Right lung (tissue), 5 donors: ENCODE results near the gene MAPKAP1. TPM values are rescaled to one million over a fixed set of nuclear protein-coding genes. Genes with fewer than 3 reads are reported as not detected.

Experiments used
- DNase-seq, 2 donors: peaks; one replicate each; pipeline ENCODE4 v3.0.0-alpha.2; 2013
- polyA plus RNA-seq, 5 donors: library from polyadenylated mRNA; unstranded; fragments of 120-200 nt; gene quantifications; one replicate each; pipeline versions ENCODE4 v1.2.1 to v1.2.3, GENCODE V29; 2013; ENCODE audit warnings: inconsistent platforms in 1 of 5, low replicate concordance in 1 of 5; ENCODE audit not compliant: insufficient read length in 5 of 5, insufficient read depth in 1 of 5

Gene MAPKAP1
- polyA plus RNA-seq, 5 donors = 55.7 to 66.6 (median 60.1) TPM

DNA sequence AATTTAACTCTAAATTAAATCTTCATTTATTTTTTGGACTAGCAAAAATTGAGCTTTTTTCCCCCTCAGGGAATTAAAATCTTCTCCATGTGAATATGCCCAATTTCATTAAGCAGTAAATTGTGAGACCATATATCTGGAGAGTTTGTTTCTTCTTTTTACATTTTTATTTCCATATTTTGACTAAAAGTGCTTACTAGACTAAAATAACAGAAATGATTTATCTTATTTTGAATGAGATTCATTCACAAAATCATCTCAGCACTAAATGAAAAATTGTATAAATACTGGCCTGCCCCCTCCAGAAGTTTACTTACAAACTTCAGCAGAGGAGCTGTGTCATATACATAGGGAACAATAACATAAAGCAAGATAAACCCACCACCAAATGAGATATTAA lies 26.6 kb downstream of the MAPKAP1 start:
- DNase-seq = no peak

DNA sequence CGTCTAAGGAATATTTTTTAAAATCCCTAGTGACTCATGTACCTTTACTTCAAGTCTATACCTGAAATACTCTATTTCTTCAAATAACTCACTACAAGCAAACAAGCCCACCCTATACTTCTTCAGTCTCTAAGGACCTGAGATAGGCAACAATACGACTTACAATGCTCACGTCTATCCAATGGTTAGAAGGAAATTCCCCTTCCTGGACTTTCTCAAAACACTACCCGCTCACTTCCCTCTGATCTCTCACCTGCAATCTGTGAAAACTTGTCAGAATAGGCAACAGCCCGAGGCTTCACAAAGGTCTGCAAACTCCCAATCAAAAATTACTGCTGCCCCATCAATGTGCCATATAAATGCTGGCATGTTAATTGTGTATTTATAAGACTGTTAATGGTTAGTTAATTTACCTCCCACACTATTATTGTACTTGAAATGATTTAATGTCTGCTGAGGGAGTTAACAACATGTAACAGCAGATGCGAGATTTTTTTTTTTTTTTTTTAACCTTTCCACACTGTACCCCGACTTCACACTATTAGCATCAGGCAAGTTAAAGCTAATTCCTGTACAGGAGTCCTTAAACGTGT lies 27.3 kb downstream of the MAPKAP1 start:
- no peak for DNase-seq

DNA sequence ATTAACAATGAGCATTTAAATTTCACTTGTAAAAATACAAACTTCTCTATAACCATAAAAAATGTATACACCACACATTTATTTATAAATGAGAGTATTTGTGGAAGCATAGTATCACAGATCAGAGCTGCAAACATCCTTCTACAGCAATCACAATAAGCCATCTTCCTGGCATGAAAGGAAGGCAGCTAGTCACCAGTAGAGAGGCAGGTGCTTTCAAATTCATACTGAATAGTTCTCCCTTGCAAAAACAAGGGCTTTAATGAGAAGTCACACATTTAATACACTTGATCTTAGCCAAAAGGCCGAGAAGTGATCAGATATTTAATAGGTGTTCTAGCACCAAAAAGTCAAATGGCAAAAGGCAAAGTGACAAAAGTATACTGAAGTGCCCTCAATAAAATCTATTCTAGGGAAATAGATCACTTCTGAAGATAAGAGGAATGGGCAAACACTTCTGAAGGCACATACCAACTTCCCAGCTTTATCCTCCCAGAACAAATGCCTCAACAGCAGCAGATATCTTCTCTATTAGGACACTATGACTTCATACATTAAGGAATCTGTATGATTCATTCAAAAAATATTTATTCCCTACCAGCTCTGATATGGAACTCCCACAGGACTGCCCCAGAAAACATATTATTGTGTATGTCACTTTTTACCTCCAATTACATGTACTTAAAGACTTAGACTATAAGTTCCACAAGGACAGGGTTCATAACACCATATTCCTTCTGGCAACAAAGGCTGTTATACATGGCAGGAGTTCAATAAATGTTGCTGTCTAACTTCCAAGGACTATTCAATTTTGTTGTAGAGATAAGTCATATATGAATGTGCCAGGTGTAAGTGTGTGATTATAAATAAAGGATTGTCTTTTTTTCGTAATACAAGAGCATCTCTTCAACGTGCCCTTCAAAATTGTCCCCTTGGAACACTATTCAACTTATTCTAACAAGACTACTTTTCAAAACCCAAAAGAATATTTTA lies 31.7 kb downstream of the MAPKAP1 start:
- no peak for DNase-seq

DNA sequence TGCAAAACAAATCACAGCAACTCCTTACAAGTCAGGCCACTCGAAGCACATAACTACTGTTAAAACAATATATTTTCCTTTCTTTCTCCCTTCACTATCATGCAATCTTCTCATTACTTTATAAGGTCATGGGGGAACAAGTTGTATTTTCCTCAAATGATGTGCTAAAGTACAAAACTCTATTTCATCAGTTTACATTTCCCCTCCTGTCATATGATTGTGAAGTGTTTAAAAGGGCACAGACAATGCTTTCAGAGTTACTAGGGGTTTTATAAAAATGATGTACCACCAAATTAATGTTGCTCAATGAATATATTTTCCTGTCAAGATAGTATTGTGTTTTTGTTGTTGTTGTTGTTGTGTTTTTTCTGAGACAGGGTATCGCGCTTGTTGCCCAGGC lies 34.1 kb downstream of the MAPKAP1 start:
- DNase-seq = no peak

DNA sequence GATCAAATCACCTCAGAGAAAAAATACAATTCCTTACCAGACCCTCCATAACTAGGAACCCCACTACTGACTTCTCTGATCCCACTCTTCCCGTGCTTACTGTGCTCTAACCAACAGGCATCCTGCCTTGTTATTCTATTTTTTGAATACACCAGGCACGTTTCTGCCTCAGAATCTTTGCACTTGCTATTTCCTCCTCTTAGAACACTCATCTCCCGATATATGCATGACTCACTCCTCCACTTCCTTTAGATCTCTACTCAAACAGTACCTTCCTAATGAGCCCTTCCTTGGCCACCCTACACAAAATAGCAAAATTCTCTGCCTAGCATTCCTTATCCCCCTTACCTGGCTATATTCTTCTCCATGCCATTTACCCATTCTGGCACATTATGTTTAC lies 43.9 kb downstream of the MAPKAP1 start:
- no peak for DNase-seq

DNA sequence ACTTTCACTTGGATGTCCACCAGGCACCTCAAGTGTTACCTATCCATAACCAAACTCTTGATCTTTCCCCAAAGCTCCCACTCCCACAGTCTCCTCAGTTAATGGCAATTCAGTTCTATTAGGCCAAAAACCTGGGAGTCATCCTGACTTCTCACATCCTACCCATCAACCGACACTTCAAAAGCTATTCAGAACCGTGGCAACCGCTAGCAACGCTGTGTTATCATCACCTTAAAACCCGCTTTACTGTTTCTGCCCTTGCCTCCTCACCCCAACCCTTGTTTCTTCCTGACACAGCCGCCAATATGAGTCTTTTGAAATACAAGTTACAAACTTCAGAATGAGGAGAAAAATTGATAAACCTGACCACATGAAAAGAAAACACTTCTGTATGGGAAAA lies 46.5 kb downstream of the MAPKAP1 start:
- DNase-seq = no peak

DNA sequence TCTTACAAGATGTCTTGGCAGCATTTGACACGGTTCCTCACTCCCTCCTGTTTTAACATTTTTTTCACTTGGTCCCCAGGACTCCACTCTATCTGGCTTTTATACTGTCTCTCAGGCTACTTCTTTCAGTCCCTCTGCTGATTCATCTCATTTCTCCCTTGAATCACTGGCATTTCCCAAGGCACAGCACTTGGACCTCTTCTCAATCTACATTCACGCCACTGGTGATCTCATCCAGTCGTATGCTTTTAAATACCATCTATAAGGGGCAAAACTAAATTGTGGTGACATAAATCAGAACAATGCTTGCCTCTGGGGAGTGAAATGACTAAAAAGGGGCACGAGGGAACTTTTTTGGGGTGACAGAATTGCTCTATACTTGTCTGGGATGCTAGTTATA lies 47.1 kb downstream of the MAPKAP1 start:
- no peak for DNase-seq

DNA sequence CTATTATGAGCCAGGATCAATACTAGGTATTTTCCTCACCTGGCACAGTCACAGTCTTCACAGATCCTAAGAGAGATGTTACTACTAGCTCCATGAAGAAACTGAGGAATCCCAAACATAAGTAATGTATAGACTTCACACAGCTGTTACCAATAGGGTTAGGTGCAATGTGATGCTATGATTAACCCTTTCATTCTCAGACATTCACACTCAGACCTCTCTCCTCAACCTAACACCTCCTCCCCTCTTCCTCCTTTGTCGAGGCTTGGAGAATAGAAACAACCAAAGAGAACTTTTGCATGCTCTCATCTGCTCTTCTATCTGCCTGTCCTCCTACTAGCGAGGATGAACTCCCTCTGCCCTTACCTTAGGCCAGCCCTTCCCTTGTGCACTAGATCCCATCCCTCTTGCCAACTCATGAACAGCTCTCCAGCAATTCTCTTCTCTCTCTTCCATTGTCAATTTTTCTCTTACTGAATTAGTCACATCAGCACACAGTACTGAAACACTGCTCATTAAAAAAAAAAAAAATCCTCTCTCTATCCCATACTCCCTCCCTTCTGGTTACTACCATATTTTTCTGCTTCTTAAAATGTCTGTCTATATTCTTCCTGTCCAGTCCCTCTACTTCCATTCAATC lies 47.7 kb downstream of the MAPKAP1 start:
- DNase-seq = no peak

DNA sequence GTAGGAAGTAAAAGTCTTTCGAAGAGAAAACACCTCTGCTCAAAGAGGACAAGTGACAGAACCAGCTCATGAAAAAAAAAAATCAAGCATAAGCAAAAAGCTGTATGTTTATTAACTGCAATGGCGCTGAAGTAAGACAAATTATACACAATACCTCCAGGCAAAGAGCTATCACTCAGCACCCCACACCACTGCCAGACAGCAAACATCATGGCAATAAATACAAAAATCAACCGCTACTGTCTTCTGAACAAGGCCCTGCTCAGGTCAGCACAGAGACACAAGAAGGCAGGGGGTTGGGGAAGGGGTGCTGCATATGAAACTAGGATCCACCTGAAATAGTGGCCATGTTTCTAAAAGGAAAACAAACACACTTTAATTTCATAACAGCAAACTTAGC lies 50.4 kb downstream of the MAPKAP1 start:
- no peak for DNase-seq

DNA sequence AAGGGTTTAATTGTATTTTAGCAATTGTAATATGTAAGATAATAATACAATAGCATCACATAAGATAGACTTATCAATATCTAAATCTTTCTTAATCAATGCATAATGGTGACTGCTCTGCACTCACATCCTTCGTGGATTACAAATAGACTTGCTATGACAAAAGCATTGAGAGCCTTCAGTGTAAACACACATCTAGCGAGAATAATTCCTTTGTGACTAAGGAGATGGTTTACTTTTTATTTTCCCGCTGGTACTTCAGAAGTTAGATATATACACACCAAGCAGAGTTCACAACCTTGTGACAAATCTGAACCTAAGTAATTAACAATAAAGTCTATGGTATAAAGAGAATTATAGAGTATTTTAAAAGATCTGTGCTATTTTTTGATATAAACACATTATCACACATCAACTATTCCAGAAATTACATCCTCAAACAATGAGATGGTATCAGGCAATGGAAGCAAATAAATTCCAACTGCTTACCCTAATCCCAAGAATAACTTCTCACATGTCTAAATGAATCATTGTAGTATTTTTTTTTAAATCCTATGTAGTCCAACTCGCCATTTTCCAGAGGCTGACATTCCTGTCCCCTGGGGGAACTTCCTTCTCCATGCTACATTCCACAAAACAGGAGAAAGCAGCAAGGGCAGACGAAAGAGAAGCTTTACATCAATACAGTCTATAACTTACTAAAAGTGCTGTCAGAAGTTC lies 51.2 kb downstream of the MAPKAP1 start:
- no peak for DNase-seq

DNA sequence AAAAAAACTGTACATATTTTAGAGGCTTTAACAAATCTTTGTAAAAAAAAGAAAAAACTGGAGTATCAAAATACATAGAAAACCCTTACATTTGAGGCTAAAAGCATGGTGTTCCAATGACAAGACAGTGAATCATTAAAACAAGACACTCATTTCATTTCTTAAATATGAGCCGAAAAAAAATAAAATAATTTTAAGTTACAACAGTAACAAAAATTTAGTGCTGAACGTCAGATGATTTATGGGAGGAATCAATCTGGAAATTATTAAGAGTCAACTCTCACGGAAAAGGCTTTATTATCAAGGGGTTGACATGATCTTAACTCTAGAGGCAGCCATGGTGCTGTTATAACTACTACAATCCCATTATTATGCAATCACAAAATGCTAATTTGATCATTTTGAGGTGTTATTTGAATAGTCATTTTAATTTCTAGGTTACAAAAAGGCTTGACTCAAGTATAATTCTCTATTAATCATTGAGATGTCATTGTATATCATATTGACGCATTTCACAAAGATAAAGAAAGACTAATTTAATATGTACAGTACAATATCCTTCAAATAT lies 51.9 kb downstream of the MAPKAP1 start:
- no peak for DNase-seq

DNA sequence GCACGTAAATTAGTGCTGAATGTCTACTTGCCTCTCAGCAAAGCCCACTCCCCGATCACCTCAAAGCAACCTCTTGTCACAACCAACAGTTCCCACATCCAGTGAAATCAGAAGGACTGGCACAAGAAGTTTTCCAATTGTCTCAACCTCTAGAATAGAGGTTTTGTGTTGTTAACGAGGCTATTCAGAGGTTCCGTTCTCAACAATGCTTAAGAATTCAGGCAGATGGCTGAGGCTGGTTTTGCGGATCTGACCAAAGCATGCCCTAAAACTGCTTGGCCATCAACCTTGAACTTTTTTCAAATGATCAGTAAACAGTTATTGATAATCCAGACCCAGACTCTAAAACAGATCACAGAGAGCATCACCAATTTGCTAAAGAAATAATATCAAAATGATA lies 52.9 kb downstream of the MAPKAP1 start:
- no peak for DNase-seq

DNA sequence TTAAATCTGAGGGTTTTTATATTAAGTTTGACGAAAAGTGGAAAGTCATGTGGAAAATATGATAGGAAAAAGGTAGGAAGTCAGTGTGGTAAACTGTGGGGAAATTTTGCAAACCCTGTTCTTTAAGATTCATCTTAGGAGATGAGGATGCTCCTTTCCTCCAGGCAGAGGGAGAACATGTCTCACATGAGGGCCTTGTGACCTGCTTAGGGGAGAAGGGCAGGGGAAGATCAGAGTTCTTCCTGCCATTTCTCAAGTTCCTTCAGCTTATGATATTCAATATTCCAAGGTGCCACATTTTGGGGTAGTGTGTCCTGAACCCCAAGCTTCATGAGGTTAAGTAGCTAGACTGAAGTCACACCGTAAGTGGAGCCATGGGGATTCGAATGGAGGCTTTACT lies 53.7 kb downstream of the MAPKAP1 start:
- DNase-seq = no peak

DNA sequence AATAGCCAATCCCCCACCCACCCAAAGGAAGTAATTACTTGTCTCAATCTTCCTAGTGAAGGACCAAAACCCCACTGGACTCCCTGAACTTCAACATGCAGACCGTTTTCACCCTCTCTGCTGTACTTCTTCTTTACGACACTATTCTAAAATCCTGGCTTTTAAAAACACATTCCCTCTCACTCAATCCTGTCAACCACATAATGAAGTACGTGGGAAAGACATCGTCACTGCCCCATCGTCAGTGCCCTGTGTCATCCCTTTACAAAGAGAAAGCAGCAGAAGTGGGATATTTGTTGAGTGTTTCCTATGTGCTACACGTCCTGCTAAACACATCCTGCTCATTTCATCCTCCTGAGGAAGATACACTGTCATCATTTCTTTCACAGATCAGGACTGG lies 54.2 kb downstream of the MAPKAP1 start:
- DNase-seq = no peak

DNA sequence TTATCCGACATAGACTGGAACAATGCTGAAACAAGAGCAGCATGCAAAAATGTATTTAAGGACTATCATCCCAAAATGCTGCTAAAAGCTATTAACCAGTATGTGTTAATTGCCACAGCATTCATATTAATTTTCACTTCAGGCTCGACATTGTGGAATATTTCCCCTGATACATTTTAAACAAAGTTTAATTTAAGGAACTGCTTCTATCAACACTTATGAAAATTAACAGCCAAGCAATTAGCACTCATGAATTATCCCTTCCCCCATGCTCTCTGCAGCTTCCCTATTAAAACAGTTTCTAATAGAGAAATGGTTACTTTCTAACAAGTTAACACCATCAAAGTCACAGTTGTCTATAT lies 54.8 kb downstream of the MAPKAP1 start:
- DNase-seq = no peak

DNA sequence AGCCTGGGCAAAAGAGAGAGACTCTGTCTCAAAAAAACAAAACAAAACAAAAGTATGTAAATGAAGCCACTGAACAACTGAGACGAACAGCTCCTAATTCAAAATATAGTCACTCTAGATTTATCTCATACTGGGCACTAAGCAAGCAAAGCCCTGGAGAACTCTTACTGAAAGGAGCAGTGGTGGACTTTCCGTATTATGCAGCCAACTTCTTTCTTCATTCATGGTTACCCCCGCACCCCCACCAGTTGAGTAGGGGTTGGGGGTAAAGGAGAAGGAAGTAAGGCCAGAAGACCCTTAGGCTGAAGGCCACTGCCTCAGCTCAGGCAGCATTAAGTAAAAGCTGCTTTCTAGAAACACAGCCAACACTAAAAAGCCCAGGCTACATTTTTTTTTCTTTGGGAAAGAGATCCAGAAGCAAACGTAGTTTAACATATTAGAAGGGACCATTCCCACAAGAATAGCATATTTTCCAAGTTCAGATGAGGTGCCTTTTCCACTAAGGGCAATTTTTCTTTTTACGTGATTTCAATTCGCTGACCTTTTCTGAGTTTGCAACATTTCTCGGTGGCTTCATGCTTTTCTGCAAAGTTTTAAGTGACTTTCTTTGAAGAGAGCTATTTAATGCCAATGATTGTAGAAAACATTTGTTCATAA lies 55.3 kb downstream of the MAPKAP1 start:
- peak; percentile 15 to 35 for DNase-seq

DNA sequence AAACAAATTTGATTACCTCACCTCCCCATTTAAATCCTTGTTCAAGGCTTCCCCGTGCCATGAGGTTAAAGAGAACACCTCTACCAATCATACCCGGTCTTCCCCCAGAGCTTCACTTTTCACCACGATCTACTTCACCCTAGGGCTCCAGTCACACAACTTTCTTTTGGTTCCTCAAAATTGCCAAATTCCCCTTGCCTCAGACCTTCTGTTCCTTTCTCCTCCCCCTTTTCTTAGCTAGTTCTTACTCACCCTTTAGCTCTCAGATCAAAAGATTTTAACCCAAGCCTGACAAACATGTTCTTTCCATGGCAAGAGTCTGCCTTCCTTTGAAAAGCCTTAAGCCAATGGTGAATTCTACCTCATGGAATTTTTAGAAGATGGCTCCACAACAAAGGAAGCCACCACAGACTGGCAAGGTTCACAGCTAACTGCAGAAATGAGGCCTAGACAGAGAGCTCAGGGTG lies 56.7 kb downstream of the MAPKAP1 start:
- DNase-seq = no peak

DNA sequence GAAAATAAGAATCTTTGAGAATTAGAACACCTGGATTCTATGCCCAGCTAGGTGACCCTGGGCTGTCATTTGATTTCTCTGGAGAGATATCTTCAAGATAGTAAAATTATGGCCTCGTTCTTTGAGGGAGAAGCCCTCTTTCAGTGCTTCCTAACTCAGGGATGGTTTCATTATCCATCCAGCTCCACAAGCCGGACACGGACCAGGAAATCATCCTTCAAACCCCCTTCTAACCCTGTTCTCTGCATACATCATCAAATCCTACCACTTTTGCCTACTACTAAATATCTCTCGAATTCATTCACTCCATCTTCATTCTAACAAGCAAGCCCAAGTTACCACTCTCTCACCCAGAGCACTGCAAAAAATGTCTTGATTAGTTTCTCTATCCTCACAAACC lies 57.2 kb downstream of the MAPKAP1 start:
- no peak for DNase-seq

DNA sequence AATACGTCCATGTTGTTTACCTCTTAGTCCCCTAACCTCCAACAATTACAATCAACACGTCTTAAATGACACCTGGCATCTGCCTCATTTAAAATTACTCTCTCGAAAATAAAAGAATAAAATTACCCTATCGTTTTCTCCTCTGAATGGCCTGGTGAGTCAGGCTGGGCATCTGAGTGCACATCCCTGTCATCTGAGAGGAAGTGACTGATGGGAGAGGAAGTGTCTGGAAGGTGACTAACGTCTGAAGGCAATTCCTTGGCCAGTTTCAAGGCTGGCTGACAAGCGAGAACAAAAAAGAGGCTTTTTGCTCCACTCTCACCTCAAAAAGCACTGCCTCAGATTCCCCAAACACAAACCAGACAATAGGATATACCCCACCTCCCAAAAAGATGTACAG lies 57.7 kb downstream of the MAPKAP1 start:
- DNase-seq = no peak

DNA sequence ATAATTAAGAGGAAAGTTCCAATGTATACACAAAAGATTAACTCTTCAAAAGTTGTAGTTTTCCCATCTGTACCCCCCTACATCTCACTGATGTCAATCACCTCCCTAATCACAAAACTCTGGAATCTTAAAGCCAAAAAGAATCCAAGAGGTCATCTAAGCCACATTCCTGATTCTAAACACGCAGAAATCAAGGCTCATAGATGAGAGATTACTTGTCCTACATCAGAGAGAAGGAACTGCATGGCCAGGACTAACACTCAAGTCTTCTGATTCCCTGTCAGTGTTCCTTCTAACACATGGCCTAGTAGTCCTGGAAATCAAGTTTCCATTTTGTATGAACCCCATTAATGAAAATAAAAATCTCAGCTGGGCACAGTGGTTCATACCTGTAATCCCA lies 58.7 kb downstream of the MAPKAP1 start:
- no peak for DNase-seq

DNA sequence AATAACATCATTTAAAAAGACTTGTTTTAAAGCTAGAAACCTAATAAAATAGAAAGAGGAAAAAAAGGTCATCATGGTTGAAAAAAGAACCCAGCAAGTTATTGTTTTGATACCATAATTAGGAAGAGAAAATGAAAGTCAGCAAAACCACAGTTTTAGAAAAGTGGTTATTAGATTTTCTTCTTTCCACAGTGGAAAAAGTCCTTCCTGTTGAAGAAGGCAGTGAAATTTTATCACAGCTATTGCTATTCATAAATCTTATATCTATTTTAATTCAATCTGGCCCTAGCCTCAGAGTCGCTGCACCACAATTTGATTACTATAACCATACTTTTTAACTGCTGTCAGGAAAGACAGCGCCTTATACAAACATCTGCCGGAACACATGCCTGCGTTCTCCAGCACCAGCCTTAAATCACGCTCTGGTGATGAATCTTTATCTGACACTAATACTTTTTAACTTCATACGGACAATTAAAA lies 60.3 kb downstream of the MAPKAP1 start:
- no peak for DNase-seq
